ENCODE results near the gene TRIM41. TPM values are rescaled to one million over a fixed set of nuclear protein-coding genes. Genes with fewer than 3 reads are reported as not detected.

The TRIM41 gene
- polyA plus RNA-seq, 1 donor (not counting 4 experiments of a cell fraction or from before 2014, with no cell fraction given): 13.4 TPM

DNA sequence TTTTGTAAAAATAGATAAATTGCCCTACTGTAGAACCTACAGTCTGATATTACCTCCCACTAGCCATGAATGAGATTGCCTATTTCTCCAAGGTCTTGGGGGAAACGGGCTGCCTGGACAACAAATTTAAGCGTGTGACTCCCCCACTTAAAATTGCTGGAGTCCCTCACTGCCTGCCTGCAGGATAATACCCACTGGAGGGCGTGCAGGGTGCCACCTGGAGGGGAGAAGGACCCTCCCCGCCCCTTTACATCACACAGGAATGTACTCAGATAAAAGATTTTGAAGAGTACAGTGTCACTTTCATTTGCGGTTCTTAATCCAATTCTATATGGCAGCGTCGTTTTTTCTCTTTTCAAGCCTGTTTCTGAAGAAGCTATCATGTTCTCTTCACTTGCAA lies 11.9 kb upstream of the TRIM41 start:
- dilution Hi-C loops (cut with MboI; ENCODE audit: extremely low pct_ligation_motif_present, low sequenced_read_pairs): no loop called here
- no peak overlapping the region for H3K4me2 ChIP-seq (ENCODE audit: control insufficient read depth, extremely low read depth, insufficient read depth, low read depth, low read length)
- H3K9me1 ChIP-seq (ENCODE audit: control insufficient read depth, extremely low read depth, insufficient read depth, low read length): no peaks in the 10 kb centered on the region
- no peak for FAIRE-seq
- no peak for DNase-seq (ENCODE audit: low read depth, low spot score)
- H3K27ac ChIP-seq (ENCODE audit: control insufficient read depth, insufficient read depth, low read length): no peak overlapping the region
- H2AFZ ChIP-seq (ENCODE audit: control insufficient read depth, low read length): no peak overlapping the region
- TF ChIP-seq, protein P1, sequence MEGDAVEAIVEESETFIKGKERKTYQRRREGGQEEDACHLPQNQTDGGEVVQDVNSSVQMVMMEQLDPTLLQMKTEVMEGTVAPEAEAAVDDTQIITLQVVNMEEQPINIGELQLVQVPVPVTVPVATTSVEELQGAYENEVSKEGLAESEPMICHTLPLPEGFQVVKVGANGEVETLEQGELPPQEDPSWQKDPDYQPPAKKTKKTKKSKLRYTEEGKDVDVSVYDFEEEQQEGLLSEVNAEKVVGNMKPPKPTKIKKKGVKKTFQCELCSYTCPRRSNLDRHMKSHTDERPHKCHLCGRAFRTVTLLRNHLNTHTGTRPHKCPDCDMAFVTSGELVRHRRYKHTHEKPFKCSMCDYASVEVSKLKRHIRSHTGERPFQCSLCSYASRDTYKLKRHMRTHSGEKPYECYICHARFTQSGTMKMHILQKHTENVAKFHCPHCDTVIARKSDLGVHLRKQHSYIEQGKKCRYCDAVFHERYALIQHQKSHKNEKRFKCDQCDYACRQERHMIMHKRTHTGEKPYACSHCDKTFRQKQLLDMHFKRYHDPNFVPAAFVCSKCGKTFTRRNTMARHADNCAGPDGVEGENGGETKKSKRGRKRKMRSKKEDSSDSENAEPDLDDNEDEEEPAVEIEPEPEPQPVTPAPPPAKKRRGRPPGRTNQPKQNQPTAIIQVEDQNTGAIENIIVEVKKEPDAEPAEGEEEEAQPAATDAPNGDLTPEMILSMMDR (optimal IDR thresholded peaks at IDR 0.05 in 1 of 3, IDR thresholded peaks at IDR 0.05 in 1 of 3, conservative IDR thresholded peaks at IDR 0.05 in 1 of 3; ENCODE audit: extremely low read depth in 1 of 3, insufficient read depth in 2 of 3, low read length in 3 of 3): no peak
- TF ChIP-seq EZH2 (IDR thresholded peaks at IDR 0.05; ENCODE audit: low read length): no peak
- H3K79me2 ChIP-seq (ENCODE audit: control insufficient read depth, insufficient read depth, low read length): no peaks in the 10 kb centered on the region
- H4K20me1 ChIP-seq (ENCODE audit: control insufficient read depth, extremely low read depth, insufficient read depth, low read length): no peaks in the 10 kb centered on the region
- no peaks in the 10 kb centered on the region for H3K9me3 ChIP-seq (ENCODE audit: control insufficient read depth, low read depth, low read length)
- no peaks in the 10 kb centered on the region for H3K27me3 ChIP-seq (ENCODE audit: control insufficient read depth, extremely low read depth, insufficient read depth, low read length)
- H3K9ac ChIP-seq (ENCODE audit: control insufficient read depth, extremely low read depth, insufficient read depth, low read length): no peak overlapping the region
- H3K4me1 ChIP-seq (ENCODE audit: control insufficient read depth, extremely low read depth, insufficient read depth, low read length): peaks cover 4% of the 10 kb centered on the region
- no peak overlapping the region for H3K4me3 ChIP-seq (ENCODE audit: control insufficient read depth in 2 of 3, extremely low read depth in 1 of 3, insufficient read depth in 2 of 3, low read depth in 1 of 3, low read length in 3 of 3)
- H3K36me3 ChIP-seq (ENCODE audit: control insufficient read depth in 2 of 2, extremely low read depth in 1 of 2, insufficient read depth in 2 of 2, low read length in 2 of 2): no peaks in the 10 kb centered on the region

DNA sequence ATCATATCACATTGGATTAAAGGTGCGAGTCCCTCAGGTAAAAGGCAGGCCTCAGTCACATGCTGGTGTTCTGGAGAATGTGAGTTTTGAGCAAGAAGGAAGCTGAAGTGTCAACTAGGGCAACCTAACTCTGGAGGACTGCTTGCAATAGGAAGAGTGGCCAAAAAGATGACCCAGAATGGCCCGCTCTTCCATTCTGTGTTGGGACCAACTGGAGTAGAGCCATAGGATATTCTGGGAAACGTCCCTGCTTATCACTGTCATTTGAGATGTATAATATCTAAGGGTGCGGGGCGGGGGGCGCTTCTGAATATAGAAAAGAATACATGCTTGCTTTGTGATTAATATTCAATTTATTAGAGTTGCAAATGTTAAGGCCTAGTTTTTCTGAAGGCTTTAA lies 11.0 kb upstream of the TRIM41 start:
- no peak for DNase-seq (ENCODE audit: low read depth, low spot score)
- H3K9me1 ChIP-seq (ENCODE audit: control insufficient read depth, extremely low read depth, insufficient read depth, low read length): no peaks in the 10 kb centered on the region
- no peak for FAIRE-seq
- no peak overlapping the region for H3K27ac ChIP-seq (ENCODE audit: control insufficient read depth, insufficient read depth, low read length)
- H3K4me1 ChIP-seq (ENCODE audit: control insufficient read depth, extremely low read depth, insufficient read depth, low read length): no peaks in the 10 kb centered on the region
- no peaks in the 10 kb centered on the region for H4K20me1 ChIP-seq (ENCODE audit: control insufficient read depth, extremely low read depth, insufficient read depth, low read length)
- H3K36me3 ChIP-seq (ENCODE audit: control insufficient read depth in 2 of 2, extremely low read depth in 1 of 2, insufficient read depth in 2 of 2, low read length in 2 of 2): no peaks in the 10 kb centered on the region
- no peak overlapping the region for H3K4me2 ChIP-seq (ENCODE audit: control insufficient read depth, extremely low read depth, insufficient read depth, low read depth, low read length)
- dilution Hi-C loops (cut with MboI; ENCODE audit: extremely low pct_ligation_motif_present, low sequenced_read_pairs): no loop called here
- H3K9me3 ChIP-seq (ENCODE audit: control insufficient read depth, low read depth, low read length): no peaks in the 10 kb centered on the region
- H3K4me3 ChIP-seq (ENCODE audit: control insufficient read depth in 2 of 3, extremely low read depth in 1 of 3, insufficient read depth in 2 of 3, low read depth in 1 of 3, low read length in 3 of 3): no peak overlapping the region
- H3K79me2 ChIP-seq (ENCODE audit: control insufficient read depth, insufficient read depth, low read length): no peaks in the 10 kb centered on the region
- TF ChIP-seq, protein P1 (optimal IDR thresholded peaks at IDR 0.05 in 1 of 3, IDR thresholded peaks at IDR 0.05 in 1 of 3, conservative IDR thresholded peaks at IDR 0.05 in 1 of 3; ENCODE audit: extremely low read depth in 1 of 3, insufficient read depth in 2 of 3, low read length in 3 of 3): no peak
- no peak for TF ChIP-seq EZH2 (IDR thresholded peaks at IDR 0.05; ENCODE audit: low read length)
- H3K9ac ChIP-seq (ENCODE audit: control insufficient read depth, extremely low read depth, insufficient read depth, low read length): no peak overlapping the region
- H3K27me3 ChIP-seq (ENCODE audit: control insufficient read depth, extremely low read depth, insufficient read depth, low read length): no peaks in the 10 kb centered on the region
- H2AFZ ChIP-seq (ENCODE audit: control insufficient read depth, low read length): no peak overlapping the region

Measured in keratinocyte (primary cell).